Endometrium (tissue), 2 donors: Measurements from ENCODE around the gene DPM3.
"Not testable (repeated sequence)": the region's sequence is repeated elsewhere in the genome, so short reads cannot be mapped to it uniquely, and the experiment has no call there.

Source experiments
- FAIRE-seq: peaks from 2 replicates; lab custom pipeline; 2012; peaks lifted over from hg19 to GRCh38; lab: Jason Lieb, UNC
- donor health status: control.
- donor health status: control.

DPM3 gene

DNA sequence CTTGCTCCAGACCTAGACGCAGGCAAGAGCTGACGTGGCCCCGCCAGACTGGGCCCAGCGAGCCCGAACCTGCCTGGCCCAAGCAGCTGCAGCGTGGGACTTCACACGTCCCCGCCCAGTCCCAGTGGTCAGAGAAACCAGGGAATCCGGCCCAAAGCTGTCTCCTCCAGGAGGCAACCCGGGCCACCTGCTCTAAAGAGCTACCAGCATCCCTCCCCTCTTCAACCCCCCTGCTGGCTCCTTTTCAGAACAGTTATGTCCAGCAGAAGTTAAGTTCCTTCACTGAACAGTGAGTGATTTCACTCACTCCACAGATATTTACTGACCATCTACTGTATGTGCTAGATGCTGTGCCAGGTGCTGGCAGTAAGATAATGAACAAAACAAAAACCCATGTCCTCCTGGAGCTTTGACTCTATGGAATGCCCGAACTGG, 14.8 kb downstream of the DPM3 start:
- FAIRE-seq = no peak

DNA sequence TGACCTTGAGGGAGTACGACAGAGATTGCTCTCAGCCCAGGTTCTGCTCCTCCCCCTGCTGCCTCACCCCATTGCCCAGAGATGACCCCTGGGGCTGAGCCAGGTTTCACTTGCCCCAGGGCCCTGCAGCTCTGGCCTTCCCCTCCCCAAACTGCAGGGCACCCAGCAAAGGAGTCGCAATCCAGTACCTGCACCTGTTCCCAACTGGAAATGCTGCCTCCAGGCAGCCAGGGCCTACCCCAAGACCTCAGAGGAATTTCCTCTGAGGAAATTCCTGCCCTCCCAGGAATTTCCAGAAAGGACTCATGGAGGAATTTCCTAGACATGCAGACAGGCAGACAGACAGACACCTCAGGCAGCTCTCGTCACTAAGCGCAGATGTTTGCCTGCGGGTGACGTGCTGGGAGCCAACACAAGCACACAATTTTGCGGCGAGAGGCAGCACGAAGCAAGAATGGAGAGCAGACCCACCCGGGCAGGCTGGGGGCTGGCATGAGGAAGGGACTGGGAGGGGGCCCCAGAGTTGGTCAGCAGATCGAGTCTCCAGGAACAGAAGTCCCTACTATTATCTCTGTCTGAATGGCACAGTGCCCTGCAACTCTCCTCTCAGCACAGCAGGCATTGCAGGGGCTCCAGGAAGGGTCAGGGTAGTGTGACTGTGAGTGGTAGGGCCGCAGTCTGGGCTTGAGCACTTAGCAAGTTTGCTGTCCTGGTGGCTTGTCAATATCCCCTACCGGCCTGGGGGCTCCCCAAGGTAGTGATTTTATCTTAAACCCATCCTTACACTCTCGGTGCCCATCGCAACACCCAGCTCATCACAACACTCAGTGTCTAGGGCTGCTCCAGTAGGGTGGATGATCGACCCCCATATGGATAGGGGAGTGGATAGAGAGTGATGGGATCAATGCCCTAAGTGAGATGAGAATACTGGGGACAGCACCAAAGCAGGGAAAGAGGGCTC, 15.5 kb downstream of the DPM3 start:
- FAIRE-seq = no peak

DNA sequence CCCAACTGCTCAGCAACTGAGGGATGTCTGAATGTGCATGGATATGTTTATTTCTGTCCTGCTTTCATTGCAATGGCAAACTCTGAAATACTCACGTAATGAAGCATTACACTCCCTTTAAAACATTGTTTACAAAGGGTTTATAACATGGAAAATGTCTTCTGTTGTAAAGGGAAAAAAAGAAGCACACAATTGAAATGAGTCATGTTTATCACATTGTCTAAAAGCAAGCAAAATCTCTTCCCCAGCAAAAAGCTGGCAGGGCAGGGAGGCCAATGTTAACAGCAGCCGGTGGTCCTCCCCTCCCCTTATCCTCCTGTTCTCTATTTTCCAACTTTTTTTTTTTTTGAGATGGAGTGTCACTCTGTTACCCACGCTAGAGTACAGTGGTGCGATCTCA, 16.5 kb downstream of the DPM3 start:
- FAIRE-seq = no peak

DNA sequence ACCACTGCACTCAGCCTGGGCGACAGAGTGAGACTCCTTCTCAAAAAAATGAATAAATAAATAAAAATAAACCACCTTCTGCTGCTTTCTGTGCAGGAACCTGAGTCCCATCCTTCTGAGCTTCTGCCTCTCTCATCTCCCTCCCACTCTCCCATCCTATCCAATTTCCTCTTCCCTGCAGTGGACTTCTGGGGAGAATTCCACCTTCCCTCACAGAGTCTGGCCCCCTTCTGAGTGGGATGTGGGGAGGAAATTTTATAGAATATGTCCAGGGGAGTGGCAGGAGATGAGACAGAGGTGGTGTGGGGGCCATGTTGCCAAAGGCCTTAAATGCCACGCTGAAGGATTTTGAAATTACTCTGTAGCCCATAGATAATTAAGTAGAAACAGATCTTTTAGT, 18.0 kb downstream of the DPM3 start:
- FAIRE-seq = no peak

DNA sequence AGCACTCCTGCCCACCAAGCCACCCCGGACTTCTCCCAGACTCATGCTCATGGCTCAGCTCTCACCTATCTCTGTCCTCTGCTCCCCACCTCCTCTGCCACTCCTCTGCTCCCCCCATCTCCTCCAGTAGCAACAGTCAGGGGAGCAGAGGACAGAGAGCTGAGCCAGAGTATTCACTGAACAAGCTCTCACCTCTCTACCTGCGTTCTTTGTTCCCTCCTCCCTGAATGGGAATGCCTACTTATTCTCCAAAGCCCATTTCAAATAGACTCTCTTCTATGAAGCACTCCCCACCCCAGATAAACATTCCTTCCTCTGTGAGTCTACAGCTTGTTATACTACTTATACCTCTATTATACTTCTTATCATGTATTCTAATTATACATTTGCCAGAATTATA, 19.1 kb downstream of the DPM3 start:
- no peak for FAIRE-seq

DNA sequence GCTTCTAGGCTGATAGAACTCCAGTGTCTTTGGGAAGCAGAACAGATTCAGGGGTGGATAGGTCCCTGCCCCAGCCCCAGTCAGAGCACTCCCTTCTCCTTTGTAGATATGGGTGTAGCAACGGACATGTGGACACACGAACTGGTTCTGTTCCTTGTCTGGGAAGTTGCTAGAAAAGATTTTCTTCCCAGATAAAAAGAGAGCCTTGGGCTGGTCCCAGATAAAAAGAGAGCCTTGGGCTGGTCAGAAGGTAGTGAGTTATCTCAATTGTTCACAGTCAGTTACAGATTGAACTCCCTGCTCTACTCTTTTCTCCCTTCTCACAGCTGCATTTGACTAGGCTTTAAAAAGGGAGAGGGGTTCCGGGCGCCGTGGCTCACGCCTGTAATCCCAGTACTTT, 20.1 kb downstream of the DPM3 start:
- FAIRE-seq = no peak

DNA sequence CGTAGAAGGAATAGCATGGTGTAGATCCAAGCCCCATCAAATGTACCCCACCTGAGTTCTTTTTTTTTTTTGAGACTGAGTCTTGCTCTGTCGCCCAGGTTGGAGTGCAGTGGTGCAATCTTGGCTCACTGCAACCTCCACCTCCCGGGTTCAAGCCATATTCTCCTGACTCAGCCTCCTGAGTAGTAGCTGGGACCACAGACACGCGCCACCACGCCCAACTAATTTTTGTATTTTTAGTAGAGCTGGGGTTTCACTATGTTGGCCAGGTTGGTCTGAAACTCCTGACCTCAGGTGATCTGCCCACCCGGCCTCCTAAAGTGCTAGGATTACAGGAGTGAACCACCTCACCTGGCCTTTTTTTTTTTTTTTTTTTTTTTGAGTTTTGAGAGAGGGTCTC, 22.2 kb downstream of the DPM3 start:
- FAIRE-seq = not testable (repeated sequence)

DNA sequence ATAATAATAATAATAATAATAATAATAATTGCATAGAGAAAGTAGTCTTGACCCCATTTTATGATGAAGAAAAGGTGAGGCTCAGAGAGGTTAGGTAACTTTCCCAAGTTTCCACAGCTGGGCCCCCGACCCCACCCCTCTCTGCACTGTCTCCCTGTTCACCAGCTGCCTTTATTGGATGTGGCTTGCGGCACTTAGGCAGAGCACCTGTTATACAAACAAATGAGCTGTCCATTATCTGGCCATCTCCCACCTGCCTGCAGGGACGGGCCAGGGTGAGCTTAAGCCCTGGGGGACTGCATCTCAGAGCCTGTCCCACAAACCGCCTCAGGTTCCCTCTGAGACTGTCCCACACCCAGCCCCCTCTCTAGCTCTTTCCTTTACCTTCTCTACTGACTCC, 22.7 kb downstream of the DPM3 start:
- no peak for FAIRE-seq

DNA sequence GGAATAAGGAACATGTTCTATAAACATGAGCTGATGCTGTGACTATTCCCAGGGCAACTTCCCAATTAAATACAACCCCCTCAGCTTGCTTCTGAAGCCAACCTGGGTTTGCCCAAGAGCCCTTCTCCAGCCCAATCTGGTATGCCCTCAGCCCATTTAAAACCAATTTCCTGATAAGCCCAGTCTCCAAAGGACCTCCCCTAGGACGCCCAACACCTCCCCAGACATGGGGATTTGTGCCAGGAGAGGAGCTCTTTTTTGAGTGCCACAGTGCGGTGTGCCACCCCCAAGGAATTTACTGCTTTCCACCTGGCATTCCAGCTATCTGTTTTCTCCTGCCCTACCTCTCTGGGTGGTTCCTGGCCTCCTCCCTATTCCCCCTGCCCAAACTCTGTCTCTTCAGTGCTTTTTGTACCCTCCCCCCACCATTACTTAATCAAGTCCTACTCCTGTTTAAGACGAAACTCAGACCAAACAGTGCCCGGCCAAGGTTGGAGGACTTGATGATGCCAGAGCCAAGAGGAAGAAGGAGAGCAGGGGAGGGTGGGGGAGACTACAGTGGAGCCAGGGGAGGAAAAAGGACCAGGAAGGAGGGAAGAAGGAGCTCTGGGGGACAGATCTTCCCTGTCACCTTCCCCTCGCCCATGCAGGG, 24.1 kb downstream of the DPM3 start:
- FAIRE-seq = no peak

DNA sequence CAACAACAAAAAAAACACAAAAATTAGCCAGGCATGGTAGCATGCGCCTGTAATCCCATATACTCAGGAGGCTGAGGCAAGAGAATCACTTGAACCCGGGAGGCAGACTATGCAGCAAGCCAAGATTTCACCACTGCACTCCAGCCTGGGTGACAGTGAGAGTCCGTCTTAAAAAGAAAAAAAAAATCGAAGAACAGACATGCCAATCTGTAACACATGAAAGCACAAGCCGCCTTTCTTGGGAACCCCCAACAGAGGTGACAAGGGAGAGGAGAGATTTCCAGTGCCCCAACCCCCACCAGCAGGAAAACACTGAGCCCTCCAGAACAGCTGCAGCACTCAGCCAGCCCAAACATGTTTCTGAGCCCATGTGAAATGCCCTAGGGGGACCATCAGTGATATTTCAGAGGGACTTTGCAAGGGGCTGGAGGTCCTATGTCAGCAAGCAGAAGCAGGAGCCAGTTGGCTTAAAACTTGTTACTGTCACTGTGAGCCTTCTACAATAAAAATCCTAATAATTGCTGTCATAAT, 26.8 kb downstream of the DPM3 start:
- FAIRE-seq = no peak

DNA sequence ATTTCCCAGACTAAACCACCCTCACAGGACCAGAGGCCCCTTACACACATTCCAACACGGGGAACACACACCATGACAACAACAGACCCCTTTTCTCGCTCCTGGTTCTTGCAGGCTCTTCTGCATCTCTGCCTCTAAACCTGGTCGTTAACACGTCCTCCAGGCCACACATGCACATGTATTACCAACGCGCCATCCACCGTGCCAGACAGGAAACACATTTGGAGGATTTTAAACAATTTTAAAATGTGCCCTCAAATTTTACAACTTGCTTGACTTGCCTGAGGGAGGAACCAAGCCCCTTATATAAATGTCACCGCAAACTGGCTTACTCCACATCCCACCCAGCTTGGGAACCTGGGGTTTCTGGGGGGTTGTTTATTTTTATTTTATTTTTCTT, 29.5 kb downstream of the DPM3 start:
- FAIRE-seq = no peak

DNA sequence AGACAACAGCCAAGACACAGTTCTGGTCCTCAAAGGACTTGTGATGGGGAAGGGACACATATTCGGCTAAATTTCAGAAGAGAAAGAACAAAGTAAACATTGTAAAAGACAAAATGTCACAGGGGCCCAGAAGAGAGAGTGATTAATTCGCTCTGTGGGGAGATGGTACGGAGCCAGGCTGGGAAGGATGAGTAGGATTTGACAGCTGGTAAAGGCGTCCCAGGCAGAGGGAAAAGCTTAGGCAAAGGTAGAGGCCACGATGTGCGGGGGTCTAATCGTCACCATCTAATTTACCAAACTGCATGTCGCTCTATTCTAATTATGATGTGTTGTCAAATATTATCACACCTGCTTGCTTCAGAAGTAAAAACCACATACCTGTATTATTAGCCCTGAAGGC, 29.9 kb downstream of the DPM3 start:
- no peak for FAIRE-seq

DNA sequence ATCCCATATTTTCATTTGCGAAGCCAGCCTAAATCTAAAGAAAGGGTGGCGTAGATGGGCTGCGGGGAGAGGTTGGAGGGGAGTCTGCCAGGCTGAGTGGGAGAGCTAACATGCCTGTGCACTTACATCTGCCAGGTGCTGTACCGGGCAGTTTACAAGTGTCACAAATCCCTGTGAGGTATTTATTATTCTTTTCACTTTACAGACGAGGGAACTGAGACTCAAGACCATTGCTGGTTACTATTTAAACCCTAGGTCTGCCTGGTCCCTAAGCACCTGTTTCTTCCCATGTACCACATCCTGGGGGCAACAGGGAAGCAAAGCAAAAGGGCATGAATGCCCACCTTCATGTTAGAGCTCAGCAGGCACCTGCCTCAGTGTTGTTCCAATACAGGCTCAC, 32.0 kb downstream of the DPM3 start:
- no peak for FAIRE-seq

DNA sequence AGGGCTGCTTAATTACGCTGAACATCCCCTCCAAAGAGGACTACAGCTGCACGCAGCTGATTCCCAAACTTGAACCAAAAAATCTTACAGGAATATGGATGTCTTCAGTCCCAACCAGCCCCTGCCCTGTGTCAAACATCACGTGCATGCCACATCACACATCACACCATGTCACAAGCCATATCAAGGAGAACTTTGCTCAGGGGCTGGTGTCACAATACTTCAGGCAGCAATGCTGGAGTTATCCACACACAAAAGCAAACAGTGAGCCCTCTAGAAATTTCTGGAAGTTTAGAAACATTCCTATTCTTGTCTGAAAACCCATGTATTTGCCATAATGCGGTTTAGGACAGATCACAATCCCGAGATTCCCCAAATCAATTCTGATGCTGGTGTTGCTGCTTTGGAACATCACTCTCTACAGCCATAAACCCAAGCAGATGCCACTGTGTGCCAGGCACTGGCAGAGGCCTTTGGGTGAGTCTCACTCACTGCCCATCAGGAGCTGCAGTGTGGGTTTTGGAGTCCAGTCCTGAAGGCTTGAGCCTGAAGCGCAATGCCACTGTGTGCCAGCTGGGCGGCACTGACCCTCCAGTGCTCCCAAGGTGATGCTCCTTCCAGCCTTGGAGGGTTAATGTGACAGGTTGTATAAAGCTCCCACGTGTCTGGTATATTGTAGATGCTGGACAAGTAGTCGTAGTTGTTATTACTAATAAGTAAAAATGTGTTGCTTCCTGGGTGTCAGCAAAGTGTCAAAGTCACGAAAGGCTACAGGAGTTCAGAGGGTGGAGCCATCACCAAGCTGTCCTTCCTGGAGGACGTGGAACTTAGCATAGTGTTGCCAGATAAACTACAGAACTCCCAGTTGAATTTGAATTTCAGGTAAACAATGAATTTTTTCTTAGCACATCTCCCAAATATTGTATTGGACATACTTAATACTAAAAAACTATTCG, 32.7 kb downstream of the DPM3 start:
- FAIRE-seq = no peak

DNA sequence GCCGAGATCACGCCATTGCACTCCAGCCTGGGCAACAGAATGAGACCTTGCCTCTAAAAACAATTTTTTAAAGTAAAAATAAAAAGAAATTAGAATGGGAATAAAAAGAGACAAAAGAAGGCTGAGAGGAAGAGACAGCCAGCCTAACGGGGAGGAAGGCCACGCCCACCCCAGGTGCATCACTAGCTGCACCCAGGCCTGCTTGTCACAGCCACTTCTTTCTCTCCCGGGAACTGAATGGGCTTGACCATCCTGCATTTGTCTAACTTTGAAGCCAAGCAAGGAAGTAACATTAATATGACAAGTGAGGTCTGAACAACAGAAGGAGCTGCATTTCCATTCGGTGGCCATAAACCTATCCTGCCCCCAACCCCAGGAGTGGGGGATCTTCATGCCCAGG, 33.5 kb downstream of the DPM3 start:
- no peak for FAIRE-seq

DNA sequence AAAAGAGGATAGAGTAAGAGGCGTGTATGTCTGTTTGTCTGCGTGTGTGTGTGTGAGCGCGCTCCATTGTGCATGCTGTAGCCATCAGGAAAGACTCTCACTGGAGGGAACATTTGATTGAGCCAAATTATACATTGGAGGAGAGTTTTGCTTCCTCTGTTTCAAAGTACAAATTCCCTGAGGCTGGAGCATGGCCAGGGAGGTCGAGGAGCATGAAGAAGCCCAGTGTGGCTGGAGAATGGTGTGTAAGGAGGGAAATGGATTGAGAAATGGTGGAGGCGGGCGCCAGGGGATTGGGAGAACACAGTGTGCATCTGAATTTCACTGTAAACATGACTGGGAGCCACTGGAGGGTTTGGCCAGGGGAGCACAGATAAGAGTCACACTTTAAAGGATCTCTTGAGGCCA, 34.7 kb downstream of the DPM3 start:
- no peak for FAIRE-seq

DNA sequence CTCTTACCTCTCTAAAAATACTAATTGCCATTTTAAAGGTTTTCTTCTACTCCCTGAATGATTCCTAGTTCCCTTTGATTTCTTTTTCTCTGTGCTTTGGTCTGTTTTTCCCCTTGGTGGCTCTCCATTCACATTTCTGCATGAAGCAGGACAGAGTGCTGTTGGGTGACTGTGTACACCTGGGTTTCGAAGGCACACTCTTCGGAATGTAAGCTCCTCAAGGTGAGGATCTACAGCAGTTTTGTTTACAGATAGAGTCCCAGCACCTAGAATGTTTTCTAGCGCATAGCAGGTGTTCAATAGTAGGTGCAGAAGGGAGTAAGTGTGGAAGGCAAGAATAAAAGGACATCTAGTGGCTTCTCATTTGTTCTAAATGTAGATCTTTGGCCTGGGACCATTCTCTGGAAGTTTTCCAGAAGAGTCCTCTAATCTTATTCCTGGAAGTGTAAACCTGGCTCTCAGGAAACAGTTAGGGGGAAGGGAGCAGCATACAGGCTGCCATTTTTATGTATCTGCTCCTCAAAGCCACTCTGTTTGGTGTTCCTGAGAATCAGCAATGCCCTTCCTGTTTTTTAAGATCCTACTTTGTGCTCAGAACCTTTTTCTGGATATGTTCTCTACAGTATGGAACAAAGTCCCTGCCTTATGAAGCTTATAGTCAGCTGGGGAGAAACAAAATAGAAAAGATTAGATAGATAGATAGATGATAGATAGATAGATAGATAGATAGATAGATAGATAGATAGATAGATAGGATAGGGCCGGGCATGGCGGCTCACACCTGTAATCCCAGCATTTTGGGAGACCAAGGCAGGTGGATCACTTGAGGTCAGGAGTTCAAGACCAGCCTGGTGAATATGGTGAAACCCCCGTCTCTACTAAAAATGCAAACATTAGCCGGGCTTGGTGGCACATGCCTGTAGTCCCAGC, 35.5 kb downstream of the DPM3 start:
- FAIRE-seq = no peak

DNA sequence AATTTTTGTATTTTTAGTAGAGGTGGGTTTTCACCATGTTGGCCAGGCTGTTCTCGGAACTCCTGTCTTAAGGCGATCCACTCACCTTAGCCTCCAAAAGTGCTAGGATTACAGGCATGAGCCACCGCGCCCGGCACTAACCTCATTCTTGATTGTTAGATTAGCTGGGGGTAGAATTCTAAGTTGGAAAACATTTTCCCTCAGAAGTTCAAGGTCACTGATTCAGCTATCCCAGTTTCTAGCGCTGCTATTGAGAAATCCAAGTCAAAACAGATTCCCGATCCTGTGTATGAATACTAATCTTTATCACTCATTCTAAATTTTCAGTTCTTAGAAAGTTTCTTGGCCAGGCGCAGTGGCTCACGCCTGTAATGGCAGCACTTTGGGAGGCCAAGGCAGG, 37.0 kb downstream of the DPM3 start:
- FAIRE-seq = no peak

DNA sequence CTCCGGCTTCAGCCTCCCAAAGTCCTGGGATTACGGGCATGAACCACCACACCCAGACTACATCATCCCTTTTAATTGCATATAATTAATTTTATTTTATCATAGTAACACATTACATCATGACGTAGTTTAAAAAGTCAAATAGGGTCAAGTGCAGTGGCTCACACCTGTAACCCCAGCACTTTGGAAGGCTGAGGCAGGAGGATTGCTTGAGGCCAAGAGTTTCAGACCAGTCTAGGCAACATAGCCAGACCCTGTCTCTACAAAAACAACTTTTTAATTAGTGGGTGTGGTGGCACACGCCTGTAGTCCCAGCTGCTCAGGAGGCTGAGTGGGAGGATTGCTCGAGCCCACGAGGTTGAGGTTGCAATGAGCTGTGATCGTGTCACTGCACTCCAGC, 41.0 kb downstream of the DPM3 start:
- FAIRE-seq = no peak

DNA sequence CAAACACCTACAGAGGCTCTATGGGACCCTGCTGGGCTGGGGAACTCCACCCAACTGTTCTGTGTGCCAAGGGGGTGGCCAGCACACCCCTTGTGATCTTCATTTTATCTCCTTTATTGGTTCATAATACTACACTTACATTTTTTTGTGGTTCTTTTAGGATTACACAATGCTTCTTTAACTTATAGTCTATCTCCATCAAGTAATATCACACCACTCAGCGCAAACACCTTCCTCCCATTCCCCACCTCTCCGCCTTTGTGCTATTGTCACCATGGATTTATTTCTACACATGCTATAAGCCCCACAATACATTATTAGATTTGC, 45.7 kb downstream of the DPM3 start:
- no peak for FAIRE-seq

DNA sequence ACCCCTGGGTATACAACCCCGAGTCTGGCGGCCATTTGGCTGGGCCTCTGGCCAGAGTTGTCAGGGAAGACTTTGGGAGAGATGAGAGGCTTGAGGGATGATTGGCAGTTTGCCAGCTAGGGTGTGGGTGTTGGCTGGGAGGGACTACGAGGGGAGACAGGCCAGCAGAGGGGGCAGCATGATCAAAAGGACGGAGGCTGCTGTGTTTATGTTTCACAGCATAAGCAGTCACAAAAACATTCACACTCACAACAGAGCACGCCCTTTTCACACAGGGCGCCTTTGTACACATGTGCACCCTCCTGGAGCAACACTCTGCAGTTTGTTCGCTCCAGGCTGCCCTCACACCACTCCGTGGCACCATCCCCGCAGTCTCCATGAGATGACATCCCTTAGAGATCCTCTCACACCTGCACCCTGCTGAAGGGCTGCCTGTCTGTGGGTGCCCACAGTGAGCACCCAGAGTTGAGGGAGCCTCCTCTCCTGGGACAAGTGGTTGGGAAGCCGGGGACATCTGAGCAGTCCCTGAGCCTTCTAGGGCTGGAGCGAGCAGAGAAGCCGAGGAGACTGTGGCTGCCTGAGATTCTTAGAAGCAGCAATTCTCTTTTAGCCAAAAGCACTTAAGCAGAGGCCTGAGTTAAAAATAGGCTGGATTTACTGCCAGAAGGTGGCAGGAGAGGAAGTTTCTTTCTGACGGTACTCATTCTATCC, 46.3 kb downstream of the DPM3 start:
- FAIRE-seq = no peak
